Left lung (tissue), 10 donors: Measurements from ENCODE around the gene THYN1. TPM values are rescaled to one million over a fixed set of nuclear protein-coding genes. Genes with fewer than 3 reads are reported as not detected.

Source experiments
- ATAC-seq: fragments of 200-7000 bp; cut with Tn5 transposase; one replicate; pipeline ENCODE4 v1.9.1; 2020; ENCODE audit warnings: moderate library complexity
- DNase-seq, 4 donors: peaks; one replicate each; pipeline ENCODE4 v3.0.0-alpha.2; 2013 to 2020
- H3K27ac ChIP-seq, 2 donors: fragments of 200-600 bp; sonication (generic) in 1 of 2; one replicate each; pipeline versions ENCODE4 v1.5.0 to v1.8.0; 2020 to 2021
- H3K27me3 ChIP-seq, 2 donors: fragments of 200-600 bp; sonication (generic) in 1 of 2; one replicate each; pipeline versions ENCODE4 v1.5.0 to v1.8.0; 2020 to 2021
- H3K36me3 ChIP-seq, 2 donors: fragments of 200-600 bp; sonication (generic) in 1 of 2; one replicate each; pipeline versions ENCODE4 v1.5.0 to v1.8.0; 2020 to 2021
- H3K4me1 ChIP-seq, 2 donors: fragments of 200-600 bp; one replicate each; pipeline ENCODE4 v1.8.0; 2021
- H3K4me3 ChIP-seq, 2 donors: fragments of 200-600 bp; sonication (generic) in 1 of 2; one replicate each; pipeline versions ENCODE4 v1.5.0 to v1.8.0; 2020 to 2021; ENCODE audit warnings: mild to moderate bottlenecking in 1 of 2
- H3K9me3 ChIP-seq, 2 donors: fragments of 200-600 bp; sonication (generic) in 1 of 2; one replicate each; pipeline versions ENCODE4 v1.5.0 to v1.8.0; 2020 to 2021
- CTCF ChIP-seq, 2 donors: fragments of 200-600 bp; sonication (generic) in 1 of 2; IDR thresholded peaks; one replicate each; pipeline versions ENCODE4 v1.5.0 to v1.8.0; 2021; ENCODE audit warnings: antibody characterized with exemption in 2 of 2
- intact Hi-C, 2 donors: fragments of 100-400 bp; cut with DNase I; formaldehyde crosslinking; loops; one replicate each; pipeline versions ENCODE4 v1.11.2 to v1.14.2; 2022
- polyA plus RNA-seq, 6 donors: library from polyadenylated mRNA; unstranded; fragments of 120-200 nt; gene quantifications; one replicate each; pipeline ENCODE4 v1.2.1, GENCODE V29; 2013; ENCODE audit not compliant: insufficient read length in 6 of 6
- total RNA-seq, 2 donors: library from RNA; stranded (reverse); fragmentation: NEBNext Ultra II Directional; extraction: Animal tissue kit (Norgen Biotek cat#: 25700); gene quantifications; one replicate each; pipeline ENCODE4 v1.2.1, GENCODE V29; 2021
- donor health status: DM: no; HTN: yes; CAD: no.
- donor health status: DM: no; HTN: no; CAD: no.

The THYN1 gene
- total and polyA plus RNA-seq, 8 donors, result 32.5 to 78.2 (median 61.4) TPM

- TF ChIP-seq CTCF (IDR thresholded peaks at IDR 0.05), result no peak
- no peaks in the 10 kb centered on the region for H3K9me3 ChIP-seq
- peaks cover 15 to 22% of the 10 kb centered on the region in 2 donors for H3K4me1 ChIP-seq
- H3K27ac ChIP-seq, result no peak overlapping the region
- ATAC-seq, result no peak
- H3K27me3 ChIP-seq, result peaks cover 71 to 100% of the 10 kb centered on the region in 2 donors
- no peak for DNase-seq
- no peaks in the 10 kb centered on the region for H3K36me3 ChIP-seq
- H3K4me3 ChIP-seq, result no peak overlapping the region
- intact Hi-C loops, result no loop called here
These were observed 22.0 kb upstream of the THYN1 start for GRCh38 chr11:134275188-134275533.

GRCh38 chr11:134273317-134273712 is 20.2 kb upstream of the THYN1 start:
- intact Hi-C loops, result no loop called here

GRCh38 chr11:134272381-134273316 is 19.5 kb upstream of the THYN1 start:
- DNase-seq (peak in 2 of 4 donors; percentile 66 to 79), ATAC-seq (no peak)
- H3K4me1 ChIP-seq, result peaks cover 15 to 25% of the 10 kb centered on the region in 2 donors
- H3K27ac ChIP-seq, result no peak overlapping the region
- H3K27me3 ChIP-seq, result peaks cover 51 to 80% of the 10 kb centered on the region in 2 donors
- H3K9me3 ChIP-seq, result no peaks in the 10 kb centered on the region
- no peak for TF ChIP-seq CTCF (IDR thresholded peaks at IDR 0.05)
- intact Hi-C loops, result no loop called here
- no peak overlapping the region for H3K4me3 ChIP-seq
- no peaks in the 10 kb centered on the region for H3K36me3 ChIP-seq

More at GRCh38 chr11:134273317-134273712, 20.2 kb upstream of the THYN1 start:
- no peak overlapping the region for H3K4me3 ChIP-seq
- no peak for ATAC-seq
- H3K27me3 ChIP-seq, result peaks cover 58 to 87% of the 10 kb centered on the region in 2 donors
- no peak overlapping the region for H3K27ac ChIP-seq
- no peaks in the 10 kb centered on the region for H3K36me3 ChIP-seq
- no peak for DNase-seq
- TF ChIP-seq CTCF (IDR thresholded peaks at IDR 0.05), result no peak
- peaks cover 15 to 22% of the 10 kb centered on the region in 2 donors for H3K4me1 ChIP-seq
- no peaks in the 10 kb centered on the region for H3K9me3 ChIP-seq

GRCh38 chr11:134271978-134272377 is 18.8 kb upstream of the THYN1 start:
- intact Hi-C loops, result no loop called here
- no peak for TF ChIP-seq CTCF (IDR thresholded peaks at IDR 0.05)
- H3K36me3 ChIP-seq, result no peaks in the 10 kb centered on the region
- ATAC-seq (no peak), DNase-seq (no peak)
- H3K27me3 ChIP-seq, result peaks cover 45 to 74% of the 10 kb centered on the region in 2 donors
- H3K4me3 ChIP-seq, result no peak overlapping the region
- H3K9me3 ChIP-seq, result no peaks in the 10 kb centered on the region
- H3K4me1 ChIP-seq, result peaks cover 16 to 26% of the 10 kb centered on the region in 2 donors
- H3K27ac ChIP-seq, result no peak overlapping the region

DNA sequence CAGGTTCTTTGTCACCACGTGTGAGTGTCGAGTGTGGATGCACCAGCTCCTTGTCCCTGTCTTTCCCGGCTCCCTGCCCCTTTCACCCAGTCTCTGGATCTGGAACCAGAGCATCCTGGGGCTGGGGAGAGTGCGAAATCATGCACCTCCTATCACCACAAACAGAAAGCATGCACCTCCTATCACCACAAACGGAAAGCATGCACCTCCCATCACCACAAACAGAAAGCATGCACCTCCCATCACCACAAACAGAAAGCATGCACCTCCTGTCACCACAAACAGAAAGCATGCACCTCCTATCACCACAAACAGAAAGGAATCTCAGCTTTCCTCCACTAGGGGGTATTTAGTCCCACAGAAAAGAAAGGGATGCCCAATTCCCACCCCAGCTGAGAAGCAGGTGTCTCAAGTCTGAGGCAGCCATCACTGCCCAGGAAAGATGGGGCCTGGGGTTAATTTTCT is 17.1 kb upstream of the THYN1 start:
- Histone ChIP-seq H3K27ac (no peak overlapping the region), H3K4me3 (no peak overlapping the region), H3K27me3 (peaks cover 28 to 57% of the 10 kb centered on the region in 2 donors), H3K4me1 (peaks cover 12 to 20% of the 10 kb centered on the region in 2 donors), H3K36me3 (peaks cover 0 to 2% of the 10 kb centered on the region in 2 donors), H3K9me3 (no peaks in the 10 kb centered on the region)
- ATAC-seq, result no peak
- DNase-seq, result no peak
- intact Hi-C loops, result no loop called here
- no peak for TF ChIP-seq CTCF (IDR thresholded peaks at IDR 0.05)
